Measurements from ENCODE around the gene PCBP3.
"Not testable (repeated sequence)": the region's sequence is repeated elsewhere in the genome, so short reads cannot be mapped to it uniquely, and the experiment has no call there.

DNA sequence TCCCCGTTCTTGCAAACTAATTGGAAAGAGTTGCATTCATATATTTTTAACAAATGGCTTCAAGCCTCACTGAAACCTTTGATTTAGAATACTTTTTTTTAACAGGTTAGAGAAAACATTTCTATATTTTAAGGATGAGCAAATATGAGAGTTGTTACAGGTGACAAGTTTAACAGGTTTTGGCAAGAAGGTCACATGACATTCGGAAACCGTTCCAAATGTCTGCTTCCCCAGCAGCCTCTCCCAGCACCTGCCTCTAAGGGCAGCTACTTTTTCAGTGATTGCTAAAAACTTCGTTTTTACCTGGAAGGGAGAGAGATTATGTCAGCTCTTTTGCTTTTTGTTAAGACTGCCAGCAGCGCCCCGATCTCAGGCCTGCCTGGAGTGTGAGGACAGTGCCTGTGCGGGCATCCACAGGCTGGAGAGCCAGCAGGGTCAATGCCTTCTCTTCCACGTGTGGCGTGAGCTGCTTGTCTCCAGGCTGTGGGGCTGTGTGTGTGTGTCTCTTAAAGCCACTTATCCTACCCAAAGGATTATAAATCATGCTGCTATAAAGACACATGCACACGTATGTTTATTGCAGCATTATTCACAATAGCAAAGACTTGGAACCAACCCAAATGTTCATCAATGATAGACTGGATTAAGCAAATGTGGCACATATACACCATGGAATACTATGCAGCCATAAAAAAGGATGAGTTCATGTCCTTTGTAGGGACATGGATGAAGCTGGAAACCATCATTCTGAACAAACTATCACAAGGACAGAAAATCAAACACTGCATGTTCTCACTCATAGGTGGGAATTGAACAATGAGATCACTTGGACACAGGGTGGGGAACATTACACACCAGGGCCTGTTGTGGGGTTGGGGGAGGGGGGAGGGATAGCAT is 21.8 kb upstream of the PCBP3 start:
- TF ChIP-seq, protein P1, sequence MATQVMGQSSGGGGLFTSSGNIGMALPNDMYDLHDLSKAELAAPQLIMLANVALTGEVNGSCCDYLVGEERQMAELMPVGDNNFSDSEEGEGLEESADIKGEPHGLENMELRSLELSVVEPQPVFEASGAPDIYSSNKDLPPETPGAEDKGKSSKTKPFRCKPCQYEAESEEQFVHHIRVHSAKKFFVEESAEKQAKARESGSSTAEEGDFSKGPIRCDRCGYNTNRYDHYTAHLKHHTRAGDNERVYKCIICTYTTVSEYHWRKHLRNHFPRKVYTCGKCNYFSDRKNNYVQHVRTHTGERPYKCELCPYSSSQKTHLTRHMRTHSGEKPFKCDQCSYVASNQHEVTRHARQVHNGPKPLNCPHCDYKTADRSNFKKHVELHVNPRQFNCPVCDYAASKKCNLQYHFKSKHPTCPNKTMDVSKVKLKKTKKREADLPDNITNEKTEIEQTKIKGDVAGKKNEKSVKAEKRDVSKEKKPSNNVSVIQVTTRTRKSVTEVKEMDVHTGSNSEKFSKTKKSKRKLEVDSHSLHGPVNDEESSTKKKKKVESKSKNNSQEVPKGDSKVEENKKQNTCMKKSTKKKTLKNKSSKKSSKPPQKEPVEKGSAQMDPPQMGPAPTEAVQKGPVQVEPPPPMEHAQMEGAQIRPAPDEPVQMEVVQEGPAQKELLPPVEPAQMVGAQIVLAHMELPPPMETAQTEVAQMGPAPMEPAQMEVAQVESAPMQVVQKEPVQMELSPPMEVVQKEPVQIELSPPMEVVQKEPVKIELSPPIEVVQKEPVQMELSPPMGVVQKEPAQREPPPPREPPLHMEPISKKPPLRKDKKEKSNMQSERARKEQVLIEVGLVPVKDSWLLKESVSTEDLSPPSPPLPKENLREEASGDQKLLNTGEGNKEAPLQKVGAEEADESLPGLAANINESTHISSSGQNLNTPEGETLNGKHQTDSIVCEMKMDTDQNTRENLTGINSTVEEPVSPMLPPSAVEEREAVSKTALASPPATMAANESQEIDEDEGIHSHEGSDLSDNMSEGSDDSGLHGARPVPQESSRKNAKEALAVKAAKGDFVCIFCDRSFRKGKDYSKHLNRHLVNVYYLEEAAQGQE (IDR thresholded peaks at IDR 0.05; ENCODE audit: insufficient read depth in 1 of 2, low read depth in 2 of 2, low read length in 1 of 2) = not testable (repeated sequence)
- TF ChIP-seq, protein P2, sequence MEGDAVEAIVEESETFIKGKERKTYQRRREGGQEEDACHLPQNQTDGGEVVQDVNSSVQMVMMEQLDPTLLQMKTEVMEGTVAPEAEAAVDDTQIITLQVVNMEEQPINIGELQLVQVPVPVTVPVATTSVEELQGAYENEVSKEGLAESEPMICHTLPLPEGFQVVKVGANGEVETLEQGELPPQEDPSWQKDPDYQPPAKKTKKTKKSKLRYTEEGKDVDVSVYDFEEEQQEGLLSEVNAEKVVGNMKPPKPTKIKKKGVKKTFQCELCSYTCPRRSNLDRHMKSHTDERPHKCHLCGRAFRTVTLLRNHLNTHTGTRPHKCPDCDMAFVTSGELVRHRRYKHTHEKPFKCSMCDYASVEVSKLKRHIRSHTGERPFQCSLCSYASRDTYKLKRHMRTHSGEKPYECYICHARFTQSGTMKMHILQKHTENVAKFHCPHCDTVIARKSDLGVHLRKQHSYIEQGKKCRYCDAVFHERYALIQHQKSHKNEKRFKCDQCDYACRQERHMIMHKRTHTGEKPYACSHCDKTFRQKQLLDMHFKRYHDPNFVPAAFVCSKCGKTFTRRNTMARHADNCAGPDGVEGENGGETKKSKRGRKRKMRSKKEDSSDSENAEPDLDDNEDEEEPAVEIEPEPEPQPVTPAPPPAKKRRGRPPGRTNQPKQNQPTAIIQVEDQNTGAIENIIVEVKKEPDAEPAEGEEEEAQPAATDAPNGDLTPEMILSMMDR (IDR thresholded peaks at IDR 0.05) = not testable (repeated sequence)
- TF ChIP-seq TCF7L2, POLR2AphosphoS5 (IDR thresholded peaks at IDR 0.05; ENCODE audit: low read depth, low read length): not testable (repeated sequence)

All from Panc1 (cell line).